ENCODE results near the gene MAZ. TPM values are rescaled to one million over a fixed set of nuclear protein-coding genes. Genes with fewer than 3 reads are reported as not detected.

Gene MAZ
- total and polyA plus RNA-seq, 2 of the 13 experiments (the other 11 are each of a cell fraction or from before 2014, with no cell fraction given): 203 to 277 TPM

DNA sequence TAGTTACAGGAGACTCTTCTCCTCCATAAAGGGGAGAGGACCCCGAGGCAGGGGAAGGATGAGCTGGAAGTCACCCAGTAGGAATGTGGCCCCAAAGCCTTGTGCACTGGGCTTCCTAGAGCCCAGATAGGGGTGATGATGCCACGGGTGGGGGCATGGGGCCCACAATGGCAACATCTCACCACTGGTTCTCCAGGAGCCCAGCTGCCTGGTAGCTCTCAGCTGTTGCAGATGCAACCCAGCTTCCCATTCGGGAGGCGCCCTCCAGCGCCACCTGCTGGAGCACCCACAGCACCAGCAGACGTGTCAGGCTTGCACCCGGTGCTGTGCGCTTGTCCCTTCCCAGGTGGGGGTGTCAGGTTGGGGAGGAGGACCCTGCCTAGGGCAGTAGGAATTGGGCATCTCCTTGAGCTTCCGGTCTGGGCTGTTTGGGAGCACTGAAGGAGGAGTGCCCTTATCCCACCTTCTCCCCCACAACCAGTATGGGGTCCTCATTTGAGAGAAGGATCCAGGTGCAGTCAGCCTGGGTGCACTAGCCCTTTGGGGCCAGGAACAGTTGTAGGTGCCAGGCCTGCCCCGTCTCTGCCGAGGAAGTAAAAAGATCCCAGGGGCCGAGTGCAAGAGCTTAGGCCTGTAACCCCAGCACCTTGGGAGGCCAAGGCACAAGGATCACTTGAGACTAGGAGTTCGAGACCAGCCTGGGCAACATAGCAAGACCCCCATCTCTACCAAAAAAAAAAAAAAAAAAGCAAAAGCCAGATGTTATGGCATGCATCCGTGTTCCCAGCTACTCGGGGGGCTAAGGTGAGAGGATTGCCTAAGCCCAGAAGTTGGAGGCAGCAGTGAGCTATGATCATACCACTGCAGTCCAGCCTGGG lies 42.3 kb downstream of the MAZ start (continued):
- TF ChIP-seq YEATS2 (CRISPR knock-in tag; IDR thresholded peaks at IDR 0.05; ENCODE audit: borderline replicate concordance) (peak; percentile 51; the same call in 1 of the 2 replicates), SRSF4 (IDR thresholded peaks at IDR 0.05; ENCODE audit: low read depth, low read length, poor library complexity, severe bottlenecking) (no peak), NFKB2 (CRISPR knock-in tag; IDR thresholded peaks at IDR 0.05; ENCODE audit: borderline replicate concordance) (peak; percentile 58; the same call in 1 of the 2 replicates), KLF16 (CRISPR knock-in tag; IDR thresholded peaks at IDR 0.05) (0 out of 4 replicates have a peak, but pooled peaks of 1 of the 2 experiments have one; percentile 56), ZNF841 (CRISPR knock-in tag; IDR thresholded peaks at IDR 0.05; ENCODE audit: borderline replicate concordance) (no peak), ZNF781 (CRISPR knock-in tag; IDR thresholded peaks at IDR 0.05; ENCODE audit: borderline replicate concordance, not compliant biosample characterization) (no peak), CREM (IDR thresholded peaks at IDR 0.05) (no peak), CREM (CRISPR knock-in tag; IDR thresholded peaks at IDR 0.05) (no peak), SETDB1 (CRISPR knock-in tag; IDR thresholded peaks at IDR 0.05; ENCODE audit: borderline replicate concordance) (no peak), ZNF7 (CRISPR knock-in tag; IDR thresholded peaks at IDR 0.05) (no peak), SP4 (CRISPR knock-in tag; IDR thresholded peaks at IDR 0.05) (peak; percentile 68; the same call in 1 of the 2 replicates), THAP11 (CRISPR knock-in tag; IDR thresholded peaks at IDR 0.05) (peak; percentile 65), TP53 (CRISPR knock-in tag; conservative IDR thresholded peaks at IDR 0.05) (no peak), MIER2 (CRISPR knock-in tag; IDR thresholded peaks at IDR 0.05) (peak; percentile 69), ZMAT3 (CRISPR knock-in tag; conservative IDR thresholded peaks at IDR 0.05) (0 out of 2 replicates have a peak, but pooled peaks have one; percentile 44), KDM5B (CRISPR knock-in tag; IDR thresholded peaks at IDR 0.05; ENCODE audit: borderline replicate concordance) (no peak; the same call in 1 of the 2 replicates), FOXJ3 (CRISPR knock-in tag; IDR thresholded peaks at IDR 0.05; ENCODE audit: borderline replicate concordance) (no peak), MZF1 (CRISPR knock-in tag; IDR thresholded peaks at IDR 0.05; ENCODE audit: borderline replicate concordance) (no peak), RCOR2 (CRISPR knock-in tag; IDR thresholded peaks at IDR 0.05) (no peak), FOXK2 (IDR thresholded peaks at IDR 0.05) (no peak), CC2D1A (CRISPR knock-in tag; IDR thresholded peaks at IDR 0.05) (no peak), ZNF382 (CRISPR knock-in tag; IDR thresholded peaks at IDR 0.05; ENCODE audit: borderline replicate concordance) (no peak)
- TF ChIP-seq, protein P1, sequence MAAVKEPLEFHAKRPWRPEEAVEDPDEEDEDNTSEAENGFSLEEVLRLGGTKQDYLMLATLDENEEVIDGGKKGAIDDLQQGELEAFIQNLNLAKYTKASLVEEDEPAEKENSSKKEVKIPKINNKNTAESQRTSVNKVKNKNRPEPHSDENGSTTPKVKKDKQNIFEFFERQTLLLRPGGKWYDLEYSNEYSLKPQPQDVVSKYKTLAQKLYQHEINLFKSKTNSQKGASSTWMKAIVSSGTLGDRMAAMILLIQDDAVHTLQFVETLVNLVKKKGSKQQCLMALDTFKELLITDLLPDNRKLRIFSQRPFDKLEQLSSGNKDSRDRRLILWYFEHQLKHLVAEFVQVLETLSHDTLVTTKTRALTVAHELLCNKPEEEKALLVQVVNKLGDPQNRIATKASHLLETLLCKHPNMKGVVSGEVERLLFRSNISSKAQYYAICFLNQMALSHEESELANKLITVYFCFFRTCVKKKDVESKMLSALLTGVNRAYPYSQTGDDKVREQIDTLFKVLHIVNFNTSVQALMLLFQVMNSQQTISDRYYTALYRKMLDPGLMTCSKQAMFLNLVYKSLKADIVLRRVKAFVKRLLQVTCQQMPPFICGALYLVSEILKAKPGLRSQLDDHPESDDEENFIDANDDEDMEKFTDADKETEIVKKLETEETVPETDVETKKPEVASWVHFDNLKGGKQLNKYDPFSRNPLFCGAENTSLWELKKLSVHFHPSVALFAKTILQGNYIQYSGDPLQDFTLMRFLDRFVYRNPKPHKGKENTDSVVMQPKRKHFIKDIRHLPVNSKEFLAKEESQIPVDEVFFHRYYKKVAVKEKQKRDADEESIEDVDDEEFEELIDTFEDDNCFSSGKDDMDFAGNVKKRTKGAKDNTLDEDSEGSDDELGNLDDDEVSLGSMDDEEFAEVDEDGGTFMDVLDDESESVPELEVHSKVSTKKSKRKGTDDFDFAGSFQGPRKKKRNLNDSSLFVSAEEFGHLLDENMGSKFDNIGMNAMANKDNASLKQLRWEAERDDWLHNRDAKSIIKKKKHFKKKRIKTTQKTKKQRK (IDR thresholded peaks at IDR 0.05; ENCODE audit: low read length): no peak
- TF ChIP-seq, protein P2, sequence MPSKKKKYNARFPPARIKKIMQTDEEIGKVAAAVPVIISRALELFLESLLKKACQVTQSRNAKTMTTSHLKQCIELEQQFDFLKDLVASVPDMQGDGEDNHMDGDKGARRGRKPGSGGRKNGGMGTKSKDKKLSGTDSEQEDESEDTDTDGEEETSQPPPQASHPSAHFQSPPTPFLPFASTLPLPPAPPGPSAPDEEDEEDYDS (CRISPR knock-in tag; IDR thresholded peaks at IDR 0.05): no peak
- TF ChIP-seq, protein P3, sequence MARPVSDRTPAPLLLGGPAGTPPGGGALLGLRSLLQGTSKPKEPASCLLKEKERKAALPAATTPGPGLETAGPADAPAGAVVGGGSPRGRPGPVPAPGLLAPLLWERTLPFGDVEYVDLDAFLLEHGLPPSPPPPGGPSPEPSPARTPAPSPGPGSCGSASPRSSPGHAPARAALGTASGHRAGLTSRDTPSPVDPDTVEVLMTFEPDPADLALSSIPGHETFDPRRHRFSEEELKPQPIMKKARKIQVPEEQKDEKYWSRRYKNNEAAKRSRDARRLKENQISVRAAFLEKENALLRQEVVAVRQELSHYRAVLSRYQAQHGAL (CRISPR knock-in tag; IDR thresholded peaks at IDR 0.05; ENCODE audit: not compliant biosample characterization): no peak
- TF ChIP-seq, protein P4, sequence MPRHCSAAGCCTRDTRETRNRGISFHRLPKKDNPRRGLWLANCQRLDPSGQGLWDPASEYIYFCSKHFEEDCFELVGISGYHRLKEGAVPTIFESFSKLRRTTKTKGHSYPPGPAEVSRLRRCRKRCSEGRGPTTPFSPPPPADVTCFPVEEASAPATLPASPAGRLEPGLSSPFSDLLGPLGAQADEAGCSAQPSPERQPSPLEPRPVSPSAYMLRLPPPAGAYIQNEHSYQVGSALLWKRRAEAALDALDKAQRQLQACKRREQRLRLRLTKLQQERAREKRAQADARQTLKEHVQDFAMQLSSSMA (CRISPR knock-in tag; IDR thresholded peaks at IDR 0.05): no peak

Measured in HepG2 (cell line).